Measurements from ENCODE around the gene KIAA0753.

Gene KIAA0753

GRCh38 chr17:6641247-6641863 lies 844 bp upstream of the KIAA0753 start:
- no peak for DNase-seq (ENCODE audit: low read depth in 2 of 2)

GRCh38 chr17:6639586-6640535 lies 650 bp downstream of the KIAA0753 start:
- DNase-seq (ENCODE audit: low read depth in 2 of 2), result no peak

- DNase-seq (ENCODE audit: low read depth in 2 of 2), result no peak
Measured at GRCh38 chr17:6639014-6639585, 1.4 kb downstream of the KIAA0753 start.

GRCh38 chr17:6638046-6638908 lies 2.2 kb downstream of the KIAA0753 start:
- DNase-seq (ENCODE audit: low read depth in 2 of 2), result no peak

GRCh38 chr17:6637458-6637840 lies 3.1 kb downstream of the KIAA0753 start:
- no peak for DNase-seq (ENCODE audit: low read depth in 2 of 2)

GRCh38 chr17:6636616-6637457 lies 3.7 kb downstream of the KIAA0753 start:
- no peak for DNase-seq (ENCODE audit: low read depth in 2 of 2)

GRCh38 chr17:6636105-6636504 lies 4.4 kb downstream of the KIAA0753 start:
- DNase-seq (ENCODE audit: low read depth in 2 of 2), result no peak

GRCh38 chr17:6633263-6633662 lies 7.2 kb downstream of the KIAA0753 start:
- no peak for DNase-seq (ENCODE audit: low read depth in 2 of 2)

GRCh38 chr17:6632530-6632929 lies 8.0 kb downstream of the KIAA0753 start:
- no peak for DNase-seq (ENCODE audit: low read depth in 2 of 2)

GRCh38 chr17:6630390-6630789 lies 10.1 kb downstream of the KIAA0753 start:
- DNase-seq (ENCODE audit: low read depth in 2 of 2), result no peak

- DNase-seq (ENCODE audit: low read depth in 2 of 2), result no peak
Measured at GRCh38 chr17:6627019-6627418, 13.5 kb downstream of the KIAA0753 start.

GRCh38 chr17:6626616-6627015 lies 13.9 kb downstream of the KIAA0753 start:
- DNase-seq (ENCODE audit: low read depth in 2 of 2), result no peak

GRCh38 chr17:6623941-6624340 lies 16.6 kb downstream of the KIAA0753 start:
- DNase-seq (ENCODE audit: low read depth in 2 of 2), result no peak

GRCh38 chr17:6611231-6611630 lies 29.3 kb downstream of the KIAA0753 start:
- no peak for DNase-seq (ENCODE audit: low read depth in 2 of 2)

GRCh38 chr17:6610011-6610410 lies 30.5 kb downstream of the KIAA0753 start:
- DNase-seq (ENCODE audit: low read depth in 2 of 2), result no peak

- no peak for DNase-seq (ENCODE audit: low read depth in 2 of 2)
Measured at GRCh38 chr17:6608321-6608720, 32.2 kb downstream of the KIAA0753 start.

- DNase-seq (ENCODE audit: low read depth in 2 of 2), result no peak
Measured at GRCh38 chr17:6605142-6605541, 35.4 kb downstream of the KIAA0753 start.

GRCh38 chr17:6603744-6604325 lies 36.7 kb downstream of the KIAA0753 start:
- DNase-seq (ENCODE audit: low read depth in 2 of 2), result no peak

GRCh38 chr17:6602141-6602540 lies 38.4 kb downstream of the KIAA0753 start:
- no peak for DNase-seq (ENCODE audit: low read depth in 2 of 2)

- DNase-seq (ENCODE audit: low read depth in 2 of 2), result no peak
Measured at GRCh38 chr17:6599364-6599763, 41.1 kb downstream of the KIAA0753 start.

- DNase-seq (ENCODE audit: low read depth in 2 of 2), result no peak
Measured at GRCh38 chr17:6597727-6598126, 42.8 kb downstream of the KIAA0753 start.
